Gastrocnemius medialis (tissue), 4 donors: ENCODE measurements around the gene PPP1R2.

Source experiments
- CTCF ChIP-seq, 5 experiments: fragments of 450-650 bp in 3 of 5; fragments of 200-600 bp in 2 of 5; sonication (generic) in 2 of 5; IDR thresholded peaks in 4 of 5; conservative IDR thresholded peaks in 1 of 5; 1 replicate in 4 of 5; 2 replicates in 1 of 5; pipeline ENCODE4 v1.5.1; 2016 to 2019; ENCODE audit warnings: antibody characterized with exemption in 5 of 5, mild to moderate bottlenecking in 3 of 5, moderate library complexity in 3 of 5
- POLR2A ChIP-seq, 2 donors: fragments of 450-650 bp; IDR thresholded peaks; one replicate each; pipeline ENCODE4 v1.6.1; 2017; ENCODE audit warnings: antibody characterized with exemption in 2 of 2, mild to moderate bottlenecking in 2 of 2, moderate library complexity in 2 of 2

- TF ChIP-seq CTCF (IDR thresholded peaks at IDR 0.05 in 4 of 5, conservative IDR thresholded peaks at IDR 0.05 in 1 of 5) (no peak), POLR2A (IDR thresholded peaks at IDR 0.05) (no peak)
These were observed 10.8 kb downstream of the PPP1R2 start for GRCh38 chr3:195532345-195532744.
